Keratinocyte (primary cell): ENCODE data around the gene DGKE. TPM values are rescaled to one million over a fixed set of nuclear protein-coding genes. Genes with fewer than 3 reads are reported as not detected.
A peak's percentile ranks its signal among the peaks of the same experiment; 100 is the strongest.

ENCODE experiments used
- DNase-seq: peaks from one replicate; pipeline ENCODE4 v3.0.0-alpha.2; 2011; ENCODE audit warnings: low read depth, missing footprints, low spot score
- FAIRE-seq: peaks from 2 replicates; lab custom pipeline; 2011; peaks lifted over from hg19 to GRCh38; lab: Jason Lieb, UNC
- H2AFZ ChIP-seq: 2 replicates; pipeline ENCODE4 v1.6.0; 2012; ENCODE audit warnings: low read length, control low read depth, inconsistent platforms; ENCODE audit not compliant: control insufficient read depth
- H3K27ac ChIP-seq: 2 replicates; pipeline ENCODE4 v1.5.1; 2011; ENCODE audit warnings: low read length; ENCODE audit not compliant: control insufficient read depth, insufficient read depth
- H3K27me3 ChIP-seq: 3 replicates; pipeline ENCODE4 v1.6.0; 2011; ENCODE audit warnings: low read length; ENCODE audit not compliant: control insufficient read depth, insufficient read depth; ENCODE audit errors: extremely low read depth
- H3K36me3 ChIP-seq, 2 experiments: 2 replicates in 1 of 2; 3 replicates in 1 of 2; pipeline ENCODE4 v1.5.1; 2011; ENCODE audit warnings: low read length in 2 of 2, mild to moderate bottlenecking in 1 of 2; ENCODE audit not compliant: control insufficient read depth in 2 of 2, insufficient read depth in 2 of 2; ENCODE audit errors: extremely low read depth in 1 of 2
- H3K4me1 ChIP-seq: 3 replicates; pipeline ENCODE4 v1.5.1; 2011; ENCODE audit warnings: low read length; ENCODE audit not compliant: control insufficient read depth, insufficient read depth; ENCODE audit errors: extremely low read depth
- H3K4me2 ChIP-seq: 3 replicates; pipeline ENCODE4 v1.6.0; 2011; ENCODE audit warnings: low read depth, low read length; ENCODE audit not compliant: control insufficient read depth, insufficient read depth; ENCODE audit errors: extremely low read depth
- H3K4me3 ChIP-seq, 3 experiments: fragments of 200-600 bp in 1 of 3; sonication (generic) in 1 of 3; 2 replicates in 2 of 3; 3 replicates in 1 of 3; pipeline ENCODE4 v1.5.1; 2011 to 2016; ENCODE audit warnings: low read length in 3 of 3, mild to moderate bottlenecking in 3 of 3, control low read depth in 2 of 3, inconsistent platforms in 1 of 3, low read depth in 1 of 3, mixed read lengths in 1 of 3, mixed run types in 1 of 3, moderate library complexity in 1 of 3; ENCODE audit not compliant: control insufficient read depth in 2 of 3, insufficient read depth in 2 of 3; ENCODE audit errors: extremely low read depth in 1 of 3
- H3K79me2 ChIP-seq: 2 replicates; pipeline ENCODE4 v1.6.0; 2012; ENCODE audit warnings: low read length; ENCODE audit not compliant: control insufficient read depth, insufficient read depth
- H3K9ac ChIP-seq: 3 replicates; pipeline ENCODE4 v1.6.0; 2011; ENCODE audit warnings: low read length; ENCODE audit not compliant: control insufficient read depth, insufficient read depth; ENCODE audit errors: extremely low read depth
- H3K9me1 ChIP-seq: 3 replicates; pipeline ENCODE4 v1.6.0; 2011; ENCODE audit warnings: low read length; ENCODE audit not compliant: control insufficient read depth, insufficient read depth; ENCODE audit errors: extremely low read depth
- H3K9me3 ChIP-seq: 2 replicates; pipeline ENCODE4 v1.5.1; 2012; ENCODE audit warnings: low read depth, low read length; ENCODE audit not compliant: control insufficient read depth
- H4K20me1 ChIP-seq: 3 replicates; pipeline ENCODE4 v1.6.0; 2011; ENCODE audit warnings: low read length; ENCODE audit not compliant: control insufficient read depth, insufficient read depth; ENCODE audit errors: extremely low read depth
- EZH2 ChIP-seq: IDR thresholded peaks from one replicate; pipeline ENCODE4 v1.6.1; 2012; ENCODE audit warnings: inconsistent platforms, mild to moderate bottlenecking, low read length, moderate library complexity
- dilution Hi-C: fragments of 300-500 bp; cut with MboI; formaldehyde crosslinking; loops from one replicate; pipeline ENCODE4 v1.7.0; 2020; ENCODE audit warnings: low sequenced_read_pairs; ENCODE audit not compliant: extremely low pct_ligation_motif_present
- polyA plus RNA-seq, 5 experiments: library from polyadenylated mRNA; depleted of rRNA in 3 of 5; stranded (reverse) in 3 of 5; stranded (forward) in 1 of 5; unstranded in 1 of 5; fragments of >200 nt; gene quantifications; 1 replicate in 1 of 5; 2 replicates in 3 of 5; 3 replicates in 1 of 5; pipeline versions ENCODE4 v1.2.1 to v1.2.3, GENCODE V29; 2011 to 2012; ENCODE audit warnings: missing spikeins in 2 of 5, low read depth in 1 of 5, low replicate concordance in 1 of 5
- TF ChIP-seq, protein P1 (sequence below), 3 experiments: IDR thresholded peaks in 1 of 3; conservative IDR thresholded peaks in 1 of 3; optimal IDR thresholded peaks in 1 of 3; 2 replicates in 2 of 3; 3 replicates in 1 of 3; pipeline versions ENCODE3 to v1.5.1; 2011; ENCODE audit warnings: low read length in 3 of 3, mild to moderate bottlenecking in 3 of 3, moderate library complexity in 2 of 3, control low read depth in 1 of 3, inconsistent platforms in 1 of 3; ENCODE audit not compliant: insufficient read depth in 2 of 3; ENCODE audit errors: extremely low read depth in 1 of 3

Gene DGKE
- polyA plus RNA-seq, 1 donor (not counting 4 experiments of a cell fraction or from before 2014, with no cell fraction given): 4.7 TPM

DNA sequence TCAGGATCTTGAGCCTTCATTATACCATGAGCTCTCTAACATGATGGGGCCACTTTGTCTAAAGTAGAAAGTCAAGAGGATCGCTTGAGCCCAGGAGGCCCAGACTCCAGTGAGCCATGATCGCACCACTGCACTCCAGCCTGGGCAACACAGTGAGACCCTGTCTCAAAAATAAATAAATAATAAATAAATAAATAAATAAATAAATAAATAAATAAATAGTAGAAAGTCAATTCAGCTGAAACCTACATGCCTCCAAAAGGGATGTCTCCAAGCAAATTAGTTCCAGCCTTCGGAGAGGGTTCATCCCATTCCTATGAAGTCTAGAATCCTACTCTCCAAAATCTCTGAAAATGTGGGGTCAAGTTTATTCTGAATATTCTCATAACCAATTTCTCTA lies 26.2 kb upstream of the DGKE start:
- H3K9ac ChIP-seq: no peak overlapping the region
- no peak for DNase-seq
- no peak overlapping the region for H3K4me3 ChIP-seq
- peak overlapping the region; percentile 56 for H3K27ac ChIP-seq
- H3K79me2 ChIP-seq: no peaks in the 10 kb centered on the region
- H3K36me3 ChIP-seq: no peaks in the 10 kb centered on the region
- dilution Hi-C loops: no loop called here
- TF ChIP-seq, protein P1, sequence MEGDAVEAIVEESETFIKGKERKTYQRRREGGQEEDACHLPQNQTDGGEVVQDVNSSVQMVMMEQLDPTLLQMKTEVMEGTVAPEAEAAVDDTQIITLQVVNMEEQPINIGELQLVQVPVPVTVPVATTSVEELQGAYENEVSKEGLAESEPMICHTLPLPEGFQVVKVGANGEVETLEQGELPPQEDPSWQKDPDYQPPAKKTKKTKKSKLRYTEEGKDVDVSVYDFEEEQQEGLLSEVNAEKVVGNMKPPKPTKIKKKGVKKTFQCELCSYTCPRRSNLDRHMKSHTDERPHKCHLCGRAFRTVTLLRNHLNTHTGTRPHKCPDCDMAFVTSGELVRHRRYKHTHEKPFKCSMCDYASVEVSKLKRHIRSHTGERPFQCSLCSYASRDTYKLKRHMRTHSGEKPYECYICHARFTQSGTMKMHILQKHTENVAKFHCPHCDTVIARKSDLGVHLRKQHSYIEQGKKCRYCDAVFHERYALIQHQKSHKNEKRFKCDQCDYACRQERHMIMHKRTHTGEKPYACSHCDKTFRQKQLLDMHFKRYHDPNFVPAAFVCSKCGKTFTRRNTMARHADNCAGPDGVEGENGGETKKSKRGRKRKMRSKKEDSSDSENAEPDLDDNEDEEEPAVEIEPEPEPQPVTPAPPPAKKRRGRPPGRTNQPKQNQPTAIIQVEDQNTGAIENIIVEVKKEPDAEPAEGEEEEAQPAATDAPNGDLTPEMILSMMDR (optimal IDR thresholded peaks at IDR 0.05 in 1 of 3, IDR thresholded peaks at IDR 0.05 in 1 of 3, conservative IDR thresholded peaks at IDR 0.05 in 1 of 3; ENCODE audit: extremely low read depth in 1 of 3, insufficient read depth in 2 of 3, low read length in 3 of 3): no peak
- TF ChIP-seq EZH2: no peak
- H3K4me2 ChIP-seq: no peak overlapping the region
- no peak for FAIRE-seq
- no peaks in the 10 kb centered on the region for H3K27me3 ChIP-seq
- H2AFZ ChIP-seq: no peak overlapping the region
- peaks cover 15% of the 10 kb centered on the region for H3K4me1 ChIP-seq
- no peaks in the 10 kb centered on the region for H4K20me1 ChIP-seq
- H3K9me3 ChIP-seq: no peaks in the 10 kb centered on the region
- no peaks in the 10 kb centered on the region for H3K9me1 ChIP-seq

DNA sequence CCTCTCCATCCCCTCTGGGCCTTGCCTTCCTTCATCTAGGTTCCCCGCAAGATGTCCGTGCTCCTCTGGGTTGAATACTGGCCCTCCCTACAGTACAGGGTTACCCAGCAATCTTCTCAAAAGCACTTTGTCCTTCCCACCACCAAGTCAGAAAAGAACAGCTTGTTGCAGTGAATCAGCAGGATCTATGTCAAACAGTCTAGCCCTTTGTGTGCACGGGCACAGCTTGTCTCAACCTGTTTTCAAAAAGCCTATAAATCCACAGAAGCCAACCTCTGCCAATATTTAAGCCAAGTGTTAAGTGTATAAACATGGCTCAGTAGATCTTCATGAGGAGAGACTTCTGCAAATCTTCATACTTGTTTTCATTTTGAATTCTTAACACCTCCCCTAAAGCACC lies 25.4 kb upstream of the DGKE start:
- Histone ChIP-seq H4K20me1 (no peaks in the 10 kb centered on the region), H3K9me1 (no peaks in the 10 kb centered on the region), H3K4me2 (peak overlapping the region; percentile 61), H3K9me3 (no peaks in the 10 kb centered on the region), H3K79me2 (no peaks in the 10 kb centered on the region), H3K27me3 (no peaks in the 10 kb centered on the region), H3K4me1 (peaks cover 15% of the 10 kb centered on the region), H3K4me3 (peak overlapping the region in 1 of 3 experiments; percentile 1), H3K9ac (peak overlapping the region; percentile 35), H3K36me3 (no peaks in the 10 kb centered on the region), H3K27ac (peak overlapping the region; percentile 56), H2AFZ (peak overlapping the region; percentile 87)
- DNase-seq (peak; percentile 66), FAIRE-seq (peak; percentile 97)
- dilution Hi-C loops: no loop called here
- TF ChIP-seq, protein P1 (optimal IDR thresholded peaks at IDR 0.05 in 1 of 3, IDR thresholded peaks at IDR 0.05 in 1 of 3, conservative IDR thresholded peaks at IDR 0.05 in 1 of 3; ENCODE audit: extremely low read depth in 1 of 3, insufficient read depth in 2 of 3, low read length in 3 of 3): no peak
- TF ChIP-seq EZH2: no peak
